ENCODE measurements around the gene CHRM2.
"Not testable (repeated sequence)": the region's sequence is repeated elsewhere in the genome, so short reads cannot be mapped to it uniquely, and the experiment has no call there.

Gene CHRM2

DNA sequence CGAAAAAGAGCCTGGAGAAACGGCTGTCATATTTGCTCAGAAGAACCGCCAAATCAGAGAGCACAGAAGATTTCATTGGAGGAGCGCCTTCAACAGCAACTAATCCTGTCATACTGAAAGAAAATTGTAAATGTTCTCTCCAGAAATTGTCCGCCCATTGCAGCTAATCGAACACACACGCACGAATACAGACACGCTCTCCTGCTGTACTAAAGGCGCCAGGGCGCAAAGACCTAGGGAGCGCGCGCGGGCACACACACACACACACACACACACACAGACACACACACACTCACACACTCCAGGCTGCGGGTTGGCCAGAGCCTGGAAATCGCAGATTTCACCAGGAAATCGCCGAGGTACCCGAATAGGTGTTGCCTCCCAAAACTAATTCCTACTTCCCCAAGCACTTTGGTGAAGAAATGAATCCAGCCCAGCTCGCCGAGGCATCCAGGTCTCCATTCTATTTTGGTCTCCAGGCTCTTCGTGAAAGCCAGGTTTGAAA lies at the start of gene CHRM2:
Gene CHRM2, plus strand, starts transcription at position 157 of the 505 bp plus-strand sequence. CDS start 146,214 bp downstream, outside the sequence.
- no peak within 1 kb of the TSS for H3K4me3 Mint-ChIP-seq
- peaks cover 43% of the 10 kb centered on the region for H3K27me3 Mint-ChIP-seq
- H3K9me3 Mint-ChIP-seq = no peaks in the 10 kb centered on the region
- H3K4me1 Mint-ChIP-seq (ENCODE audit: low read depth) = no peaks in the 10 kb centered on the region
- H3K27ac Mint-ChIP-seq = no peak within 1 kb of the TSS
- no peaks in the 10 kb centered on the region for H3K36me3 Mint-ChIP-seq (ENCODE audit: low read depth)

DNA sequence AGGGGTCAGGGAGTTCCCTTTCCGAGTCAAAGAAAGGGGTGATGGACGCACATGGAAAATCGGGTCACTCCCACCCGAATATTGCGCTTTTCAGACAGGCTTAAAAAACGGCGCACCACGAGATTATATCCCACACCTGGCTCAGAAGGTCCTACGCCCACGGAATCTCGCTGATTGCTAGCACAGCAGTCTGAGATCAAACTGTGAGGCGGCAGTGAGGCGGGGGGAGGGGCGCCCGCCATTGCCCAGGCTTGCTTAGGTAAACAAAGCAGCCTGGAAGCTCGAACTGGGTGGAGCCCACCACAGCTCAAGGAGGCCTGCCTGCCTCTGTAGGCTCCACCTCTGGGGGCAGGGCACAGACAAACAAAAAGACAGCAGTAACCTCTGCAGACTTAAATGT lies 37.1 kb upstream of the CHRM2 start:
- H3K27ac Mint-ChIP-seq; H3K4me3 Mint-ChIP-seq; H3K4me1 Mint-ChIP-seq (ENCODE audit: low read depth); H3K9me3 Mint-ChIP-seq; H3K36me3 Mint-ChIP-seq (ENCODE audit: low read depth); H3K27me3 Mint-ChIP-seq: not testable (repeated sequence)

DNA sequence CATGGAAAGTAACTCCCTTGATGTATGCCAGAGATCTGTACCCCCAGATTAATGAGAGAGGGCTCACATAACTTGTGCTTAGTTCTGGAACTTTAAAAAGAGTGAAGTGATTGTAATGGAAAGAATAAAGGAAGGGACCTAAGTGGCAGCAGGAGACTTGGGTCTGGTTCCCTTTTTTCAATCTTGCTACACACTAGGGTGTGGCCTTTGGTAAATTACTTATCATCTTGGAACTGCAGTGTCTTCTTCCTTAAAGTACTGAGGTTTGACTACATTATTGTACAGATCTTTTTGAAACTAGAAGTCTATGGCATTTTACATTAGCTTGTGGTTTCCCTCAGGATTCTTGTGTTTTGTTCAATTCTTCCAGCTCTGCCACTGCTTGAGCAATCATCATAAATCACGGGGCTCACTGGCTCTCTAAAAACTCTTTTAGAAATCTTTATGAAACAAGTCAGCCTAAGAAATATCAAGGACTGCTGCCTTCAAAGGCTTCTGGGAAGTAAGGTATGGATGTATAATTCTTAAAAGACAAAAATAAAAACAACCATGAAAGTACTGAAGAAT lies 22.5 kb upstream of the CHRM2 start:
- no peak overlapping the region for H3K27ac Mint-ChIP-seq
- no peak overlapping the region for H3K4me3 Mint-ChIP-seq
- no peaks in the 10 kb centered on the region for H3K4me1 Mint-ChIP-seq (ENCODE audit: low read depth)
- peaks cover 9% of the 10 kb centered on the region for H3K9me3 Mint-ChIP-seq
- H3K36me3 Mint-ChIP-seq (ENCODE audit: low read depth) = no peaks in the 10 kb centered on the region
- H3K27me3 Mint-ChIP-seq = no peaks in the 10 kb centered on the region

DNA sequence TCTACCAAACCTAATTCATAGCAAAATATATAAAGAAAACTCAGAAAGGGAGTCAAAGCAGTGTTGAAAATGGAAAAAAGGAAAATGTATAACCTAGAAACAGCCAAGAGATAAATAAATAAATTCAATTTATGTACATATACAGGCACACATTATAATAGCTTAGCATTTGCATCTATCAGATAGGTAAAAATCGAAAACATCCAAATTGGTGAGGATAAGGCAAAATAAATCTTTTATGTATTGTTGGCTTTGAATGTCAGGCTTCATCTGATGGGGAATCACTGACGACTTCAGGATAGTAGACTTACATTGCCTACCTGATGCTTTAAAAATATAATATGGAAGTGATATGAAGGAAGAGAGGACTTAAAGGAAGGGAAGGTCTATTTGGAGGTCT lies 20.6 kb upstream of the CHRM2 start:
- Mint-ChIP-seq H3K4me3 (no peak overlapping the region), H3K9me3 (peaks cover 9% of the 10 kb centered on the region), H3K27me3 (no peaks in the 10 kb centered on the region), H3K27ac (no peak overlapping the region), H3K36me3 (ENCODE audit: low read depth) (no peaks in the 10 kb centered on the region), H3K4me1 (ENCODE audit: low read depth) (no peaks in the 10 kb centered on the region)

DNA sequence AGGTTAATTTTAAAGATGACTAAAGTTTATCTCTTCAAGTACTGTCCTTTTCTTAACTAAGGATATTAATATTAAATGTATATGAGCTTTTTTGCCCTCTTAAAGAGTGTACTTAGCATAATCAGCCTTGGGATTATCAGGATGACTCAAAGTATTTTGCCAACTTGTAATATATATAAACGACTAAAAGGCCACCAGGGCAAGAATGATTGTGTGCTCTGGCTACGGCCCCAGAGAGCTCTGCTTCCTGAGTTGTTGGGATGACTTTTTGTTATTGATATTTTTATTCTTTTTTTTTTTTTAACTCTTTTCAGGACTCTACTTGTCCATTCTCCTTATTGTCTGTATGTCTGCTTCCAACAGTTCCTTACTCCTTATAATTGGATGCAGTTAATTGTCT lies 14.8 kb upstream of the CHRM2 start:
- H3K4me1 Mint-ChIP-seq (ENCODE audit: low read depth) = no peaks in the 10 kb centered on the region
- no peaks in the 10 kb centered on the region for H3K27me3 Mint-ChIP-seq
- H3K9me3 Mint-ChIP-seq = peaks cover 19% of the 10 kb centered on the region
- H3K36me3 Mint-ChIP-seq (ENCODE audit: low read depth) = no peaks in the 10 kb centered on the region
- no peak overlapping the region for H3K4me3 Mint-ChIP-seq
- no peak overlapping the region for H3K27ac Mint-ChIP-seq

DNA sequence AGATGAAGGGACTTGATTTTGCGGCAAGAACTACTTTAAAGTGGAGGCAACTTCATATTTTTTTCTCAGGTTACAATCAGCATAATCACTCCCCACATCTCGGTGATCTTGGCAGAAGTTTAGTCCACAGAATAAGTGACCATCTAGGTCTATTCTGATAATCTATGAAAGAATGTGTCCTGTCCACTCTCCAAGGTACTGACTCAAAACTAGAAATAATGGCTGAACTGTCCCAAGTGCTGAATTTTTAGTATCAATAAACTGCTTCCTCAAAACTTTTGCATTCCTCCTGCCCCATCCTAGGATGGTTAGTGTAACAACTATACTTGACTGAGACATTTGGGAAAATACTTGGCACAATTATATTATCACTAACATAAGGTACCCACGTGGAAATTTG lies 10.9 kb upstream of the CHRM2 start:
- Mint-ChIP-seq H3K27ac (no peak overlapping the region), H3K9me3 (peaks cover 14% of the 10 kb centered on the region), H3K4me1 (ENCODE audit: low read depth) (no peaks in the 10 kb centered on the region), H3K27me3 (no peaks in the 10 kb centered on the region), H3K4me3 (no peak overlapping the region), H3K36me3 (ENCODE audit: low read depth) (no peaks in the 10 kb centered on the region)

DNA sequence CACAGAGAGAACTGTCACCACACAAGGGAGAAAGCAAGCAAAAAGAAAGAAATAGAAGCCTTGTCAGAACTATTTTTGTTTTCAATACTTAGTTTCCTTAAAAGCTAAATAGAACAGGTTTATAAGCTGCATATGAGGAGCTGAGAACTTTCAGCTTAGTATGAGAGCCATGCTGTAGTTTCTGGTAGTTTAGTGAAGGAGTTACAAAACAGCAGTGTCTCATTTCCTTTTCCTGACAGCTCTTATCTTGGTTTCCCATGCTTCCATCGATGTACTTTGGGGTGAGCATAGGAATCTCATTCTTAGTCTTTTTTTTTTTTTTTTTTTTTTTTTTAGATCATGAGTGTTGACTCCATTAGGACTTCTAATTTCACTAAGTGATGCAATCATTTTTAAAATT lies 8.6 kb upstream of the CHRM2 start:
- Mint-ChIP-seq H3K27me3 (no peaks in the 10 kb centered on the region), H3K4me3 (no peak overlapping the region), H3K36me3 (ENCODE audit: low read depth) (no peaks in the 10 kb centered on the region), H3K9me3 (peaks cover 10% of the 10 kb centered on the region), H3K4me1 (ENCODE audit: low read depth) (no peaks in the 10 kb centered on the region), H3K27ac (no peak overlapping the region)

DNA sequence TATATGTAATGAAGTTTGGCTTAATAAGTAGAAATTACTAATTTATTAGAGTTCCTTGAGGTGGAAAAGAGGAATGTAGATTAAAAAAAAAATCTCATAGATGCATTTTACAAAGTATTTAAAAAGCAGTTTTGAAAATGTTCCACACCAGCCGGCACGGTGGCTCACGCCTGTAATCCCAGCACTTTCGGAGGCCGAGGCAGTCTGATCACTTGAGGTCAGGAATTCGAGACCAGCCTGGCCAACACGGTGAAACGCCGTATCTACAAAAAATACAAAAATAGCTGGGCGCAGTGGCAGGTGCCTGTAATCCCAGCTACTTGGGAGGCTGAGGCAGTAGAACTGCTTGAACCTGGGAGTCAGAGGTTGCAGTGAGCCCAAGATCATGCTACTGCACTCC lies 3.2 kb upstream of the CHRM2 start:
- Mint-ChIP-seq H3K27me3 (peaks cover 18% of the 10 kb centered on the region), H3K27ac (no peak overlapping the region), H3K9me3 (no peaks in the 10 kb centered on the region), H3K36me3 (ENCODE audit: low read depth) (no peaks in the 10 kb centered on the region), H3K4me1 (ENCODE audit: low read depth) (no peaks in the 10 kb centered on the region), H3K4me3 (no peak overlapping the region)

DNA sequence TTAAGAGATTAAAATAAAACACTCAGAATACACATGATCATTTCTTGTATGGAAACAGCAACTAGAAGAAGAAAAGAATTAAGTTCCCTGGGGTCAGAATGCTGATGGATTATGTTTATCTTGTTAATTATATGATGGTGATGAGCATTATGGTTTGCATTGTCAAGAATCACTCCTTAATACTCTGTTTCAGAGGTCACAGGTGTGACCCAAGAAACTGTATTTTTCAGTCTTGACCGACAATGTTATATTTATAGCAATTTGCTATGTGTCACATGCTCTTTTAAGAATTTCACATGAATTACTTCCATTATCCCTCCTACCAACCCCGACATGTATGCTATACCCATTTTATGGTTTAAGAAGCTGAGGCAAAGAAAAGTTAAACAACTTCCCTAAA lies 2.7 kb upstream of the CHRM2 start:
- Mint-ChIP-seq H3K27me3 (peaks cover 24% of the 10 kb centered on the region), H3K4me1 (ENCODE audit: low read depth) (no peaks in the 10 kb centered on the region), H3K27ac (no peak overlapping the region), H3K9me3 (no peaks in the 10 kb centered on the region), H3K36me3 (ENCODE audit: low read depth) (no peaks in the 10 kb centered on the region), H3K4me3 (no peak overlapping the region)

DNA sequence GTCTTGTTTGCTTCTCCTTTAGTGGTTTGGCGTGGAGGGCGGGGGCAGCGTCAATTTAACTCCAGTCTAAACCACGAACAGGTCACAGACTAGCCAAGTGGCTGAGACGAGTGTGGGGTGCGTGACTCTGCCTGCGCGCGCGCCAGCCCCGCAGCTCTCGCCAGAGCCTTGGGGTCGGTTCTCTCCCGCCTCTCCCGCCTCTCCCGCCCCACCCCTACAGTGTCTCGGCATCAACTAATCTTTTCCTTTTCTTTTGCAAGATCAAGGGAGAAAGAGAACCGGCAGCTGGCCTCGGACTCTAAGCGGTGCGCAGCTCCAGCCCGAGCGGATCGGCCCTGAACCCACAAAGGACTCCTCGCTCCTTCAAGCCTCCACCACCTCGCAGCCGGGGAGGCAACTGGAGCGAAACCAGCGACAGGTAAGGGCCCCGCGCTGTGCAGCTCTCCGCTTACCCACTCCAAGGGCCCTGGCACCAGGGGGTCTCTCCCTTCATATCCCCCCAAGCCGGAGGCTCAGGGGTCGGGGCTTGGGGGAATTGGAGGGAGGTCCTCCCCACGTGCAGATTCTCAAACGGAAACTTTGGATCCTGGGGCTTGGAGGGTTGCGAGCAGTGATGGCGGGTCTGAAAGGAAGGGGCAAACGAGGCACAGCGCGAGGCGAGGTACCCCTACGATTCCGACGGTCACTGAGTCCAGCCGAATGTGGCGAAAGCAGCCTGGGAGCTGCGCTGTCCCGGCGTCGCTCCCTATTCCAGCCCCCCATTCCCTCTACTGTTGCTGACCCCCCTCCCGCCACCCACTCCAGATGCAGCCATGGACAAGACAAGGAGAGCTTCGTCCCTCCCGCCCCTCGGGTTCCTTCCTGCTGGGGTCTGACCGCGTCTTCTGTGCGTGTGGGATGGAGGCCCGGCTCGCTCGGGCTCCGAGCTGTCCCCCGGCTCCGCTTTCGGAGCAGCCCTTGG lies 829 bp downstream of the CHRM2 start:
- Mint-ChIP-seq H3K9me3 (no peaks in the 10 kb centered on the region), H3K36me3 (ENCODE audit: low read depth) (no peaks in the 10 kb centered on the region), H3K27me3 (peaks cover 43% of the 10 kb centered on the region), H3K4me1 (ENCODE audit: low read depth) (no peaks in the 10 kb centered on the region), H3K27ac (no peak overlapping the region), H3K4me3 (no peak overlapping the region)

DNA sequence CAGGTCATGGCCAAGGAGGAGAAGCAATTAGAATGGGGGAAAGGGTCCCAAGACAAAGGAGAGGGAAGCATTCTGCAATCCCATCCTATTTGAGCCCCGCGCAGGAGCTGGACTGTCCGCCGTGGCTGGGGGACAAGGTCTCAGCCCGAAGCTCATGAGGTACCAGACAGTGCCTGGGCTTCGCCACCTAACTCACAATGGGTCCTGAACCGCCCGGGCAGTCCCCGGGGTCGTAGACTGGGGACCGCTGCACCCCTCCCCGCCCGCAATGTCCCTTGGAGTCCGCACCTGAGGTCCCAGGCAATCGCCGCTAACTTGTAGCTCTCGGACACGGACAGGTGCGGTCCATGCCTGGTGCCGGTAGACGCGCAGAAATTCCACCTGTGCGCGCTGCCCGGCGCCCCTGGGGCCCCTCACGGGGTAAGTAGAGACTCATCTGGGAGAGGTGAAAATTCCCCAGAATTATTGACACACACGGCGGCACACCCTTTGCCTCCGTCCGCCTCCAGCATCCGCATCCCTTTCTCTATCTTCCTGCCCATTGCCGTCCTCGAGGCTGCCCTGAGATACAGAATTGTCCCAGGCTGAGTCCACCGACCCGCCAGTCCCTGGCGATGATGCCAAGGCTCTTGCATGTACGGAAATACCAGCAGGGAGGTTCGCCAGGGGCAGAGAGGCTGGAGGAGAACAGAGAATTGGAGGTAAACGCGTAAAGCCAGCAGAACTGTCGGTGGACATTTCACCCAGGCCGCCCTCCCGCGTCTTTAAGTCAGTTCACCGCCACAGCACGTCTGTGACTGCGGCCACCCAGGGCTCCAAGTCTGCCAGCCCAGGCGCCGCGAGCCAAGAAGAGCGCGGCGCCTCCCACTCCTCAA lies 1.8 kb downstream of the CHRM2 start:
- H3K9me3 Mint-ChIP-seq = peaks cover under 1% of the 10 kb centered on the region
- no peaks in the 10 kb centered on the region for H3K36me3 Mint-ChIP-seq (ENCODE audit: low read depth)
- no peak overlapping the region for H3K4me3 Mint-ChIP-seq
- peaks cover 43% of the 10 kb centered on the region for H3K27me3 Mint-ChIP-seq
- H3K27ac Mint-ChIP-seq = no peak overlapping the region
- H3K4me1 Mint-ChIP-seq (ENCODE audit: low read depth) = no peaks in the 10 kb centered on the region

DNA sequence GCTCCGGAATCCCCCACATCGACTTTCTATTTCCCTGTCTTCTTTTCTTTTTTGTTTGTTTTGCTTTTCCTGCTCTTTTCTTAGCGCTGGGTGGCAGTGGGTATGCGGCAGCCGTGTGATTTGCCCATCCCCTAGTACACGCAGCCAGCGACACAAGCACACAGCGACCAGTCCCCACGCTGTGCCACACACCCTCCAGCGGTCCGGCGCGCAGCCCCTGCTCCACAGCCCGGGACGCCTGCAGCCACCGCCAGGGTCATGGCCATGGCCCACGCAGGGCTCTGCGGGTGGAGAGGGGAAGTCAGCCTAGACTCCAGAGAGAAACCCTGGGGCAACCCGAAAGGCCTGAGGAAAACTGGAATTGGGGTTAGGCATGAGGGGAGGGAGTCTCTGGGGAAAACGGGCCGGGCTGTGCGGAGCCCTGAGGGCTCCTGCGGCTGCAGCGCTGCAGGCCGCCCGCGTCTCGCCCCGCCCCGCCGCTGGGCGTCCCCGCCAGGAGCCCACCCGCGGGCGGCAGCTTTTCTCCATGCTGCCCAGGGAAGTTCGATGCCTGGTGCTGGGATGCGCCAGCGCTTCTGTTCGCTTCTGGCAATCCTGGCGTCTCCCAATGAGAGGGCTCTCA lies 2.5 kb downstream of the CHRM2 start:
- H3K4me1 Mint-ChIP-seq (ENCODE audit: low read depth) = no peaks in the 10 kb centered on the region
- H3K27ac Mint-ChIP-seq = no peak overlapping the region
- H3K4me3 Mint-ChIP-seq = no peak overlapping the region
- no peaks in the 10 kb centered on the region for H3K36me3 Mint-ChIP-seq (ENCODE audit: low read depth)
- H3K27me3 Mint-ChIP-seq = peaks cover 43% of the 10 kb centered on the region
- peaks cover 4% of the 10 kb centered on the region for H3K9me3 Mint-ChIP-seq

DNA sequence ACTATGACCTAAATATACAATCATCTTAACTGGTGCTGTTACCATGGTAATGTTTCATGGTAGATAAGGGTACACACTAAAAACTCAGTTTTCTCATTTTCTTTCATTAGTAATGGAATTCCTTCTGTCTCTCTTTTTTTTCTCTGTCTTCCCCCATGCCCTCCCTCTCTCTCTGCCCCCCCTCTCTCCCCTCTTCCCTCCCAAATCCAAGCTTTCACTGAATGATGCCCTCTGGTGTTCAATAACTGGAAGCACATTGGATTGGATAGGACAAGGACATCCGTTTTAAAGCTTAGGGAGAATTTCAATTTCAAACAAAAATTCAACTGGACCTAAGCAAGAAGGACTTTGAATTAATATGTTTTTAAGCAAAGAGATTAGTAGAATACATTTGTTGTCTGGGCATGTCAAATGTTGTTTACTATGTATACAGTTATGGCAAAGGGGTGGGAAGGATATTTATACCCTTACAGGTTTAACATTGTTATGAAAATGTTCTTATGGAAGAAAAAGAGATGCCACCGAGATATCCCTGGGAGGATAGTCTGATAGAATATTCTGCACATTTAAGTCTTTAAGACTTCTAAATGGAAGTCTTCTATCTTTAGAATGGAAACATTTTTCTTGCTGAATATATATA lies 6.1 kb downstream of the CHRM2 start:
- Mint-ChIP-seq H3K9me3 (peaks cover 8% of the 10 kb centered on the region), H3K27me3 (peaks cover 27% of the 10 kb centered on the region), H3K4me1 (ENCODE audit: low read depth) (no peaks in the 10 kb centered on the region), H3K4me3 (no peak overlapping the region), H3K27ac (no peak overlapping the region), H3K36me3 (ENCODE audit: low read depth) (no peaks in the 10 kb centered on the region)

DNA sequence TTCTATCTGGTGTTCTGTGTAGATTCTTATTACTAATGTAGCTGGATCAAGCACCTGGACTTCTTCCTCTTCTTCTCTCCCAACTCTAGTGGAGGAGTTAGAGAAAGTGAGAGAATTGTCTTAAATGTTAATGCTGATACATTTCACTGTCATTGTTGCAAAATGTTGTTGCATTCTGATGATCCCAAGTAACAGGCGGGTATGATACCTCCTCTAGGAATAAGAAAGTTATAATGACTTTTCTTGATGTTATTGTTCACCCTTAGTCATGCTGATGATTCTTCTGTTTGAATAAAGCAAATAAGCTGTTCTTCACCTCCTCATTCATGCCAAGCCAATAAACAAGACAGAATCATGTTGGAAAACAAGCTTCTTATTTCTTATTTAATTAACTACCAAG lies 9.1 kb downstream of the CHRM2 start:
- Mint-ChIP-seq H3K9me3 (peaks cover 14% of the 10 kb centered on the region), H3K4me1 (ENCODE audit: low read depth) (no peaks in the 10 kb centered on the region), H3K36me3 (ENCODE audit: low read depth) (no peaks in the 10 kb centered on the region)

More for the DNA sequence above, 9.1 kb downstream of the CHRM2 start:
- Mint-ChIP-seq H3K27ac (no peak overlapping the region), H3K4me3 (no peak overlapping the region), H3K27me3 (peaks cover 4% of the 10 kb centered on the region)
